Measurements from ENCODE around the gene DCANP1. TPM values are rescaled to one million over a fixed set of nuclear protein-coding genes. Genes with fewer than 3 reads are reported as not detected.

The DCANP1 gene
- polyA plus RNA-seq, 2 of the 4 experiments (the other 2 are of a cell fraction): not detected

DNA sequence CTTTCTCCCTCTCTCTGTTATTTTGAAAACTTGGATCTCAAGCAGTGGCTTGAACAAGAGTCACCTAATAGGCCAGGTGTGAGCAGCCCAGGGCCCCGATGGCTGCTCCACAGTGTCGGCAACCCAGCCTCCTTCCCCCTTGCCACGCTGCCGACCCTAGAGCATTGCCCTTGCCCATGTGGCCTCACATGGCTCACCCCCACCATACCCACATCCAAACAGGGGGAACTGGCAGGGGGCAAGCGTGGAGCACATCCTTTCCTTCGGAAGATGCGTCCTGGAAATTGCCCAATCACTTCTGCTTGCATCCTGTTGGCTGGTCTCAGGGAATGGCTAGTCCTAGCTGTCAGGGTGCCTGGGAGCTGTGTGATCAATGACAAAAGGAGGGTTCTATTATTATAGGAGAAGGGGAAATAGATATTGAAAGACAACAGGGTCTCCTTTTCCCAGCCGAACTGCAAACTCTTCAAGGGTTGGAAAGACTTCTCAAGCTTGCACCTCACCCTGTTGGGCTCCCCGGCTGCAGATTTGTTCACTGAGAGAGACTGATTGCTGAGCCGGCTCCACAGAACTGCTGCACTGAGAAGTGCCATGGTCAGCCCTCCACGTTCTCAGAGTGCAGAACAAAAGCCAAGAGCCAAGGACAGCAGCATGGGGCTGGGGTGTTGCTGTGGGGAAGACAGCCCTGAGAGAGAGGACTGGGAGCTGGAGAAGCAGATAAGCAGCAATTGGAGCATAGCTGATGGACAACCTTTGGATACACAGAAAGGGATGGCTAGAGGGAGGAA lies 13.3 kb upstream of the DCANP1 start:
- POLR2A ChIA-PET: no interaction called here
- WGBS (ENCODE audit: missing lambda C conversion rate): 33% methylated on average over 11 of the region's 11 CpGs
- no peak overlapping the region for H3K4me2 ChIP-seq
- H3K4me3 ChIP-seq: no peak overlapping the region
- H3K4me1 ChIP-seq: peaks cover 10% of the 10 kb centered on the region; the same call in 2 of the 3 replicates
- CTCF ChIA-PET: interaction anchor here (0.7 to 37.5 kb wide), 10 partner anchors 12 to 584 kb away, joined by 3 to 1932 read pairs (median 7); partner anchors contain the start of gene SLC25A48
- H3K9me3 ChIP-seq: no peaks in the 10 kb centered on the region
- DNase-seq (ENCODE audit: low read depth in 1 of 2, low spot score in 1 of 2) (no peak), FAIRE-seq (no peak), ATAC-seq (no peak)
- no peak overlapping the region for H3K27ac ChIP-seq
- TF ChIP-seq, protein P1, sequence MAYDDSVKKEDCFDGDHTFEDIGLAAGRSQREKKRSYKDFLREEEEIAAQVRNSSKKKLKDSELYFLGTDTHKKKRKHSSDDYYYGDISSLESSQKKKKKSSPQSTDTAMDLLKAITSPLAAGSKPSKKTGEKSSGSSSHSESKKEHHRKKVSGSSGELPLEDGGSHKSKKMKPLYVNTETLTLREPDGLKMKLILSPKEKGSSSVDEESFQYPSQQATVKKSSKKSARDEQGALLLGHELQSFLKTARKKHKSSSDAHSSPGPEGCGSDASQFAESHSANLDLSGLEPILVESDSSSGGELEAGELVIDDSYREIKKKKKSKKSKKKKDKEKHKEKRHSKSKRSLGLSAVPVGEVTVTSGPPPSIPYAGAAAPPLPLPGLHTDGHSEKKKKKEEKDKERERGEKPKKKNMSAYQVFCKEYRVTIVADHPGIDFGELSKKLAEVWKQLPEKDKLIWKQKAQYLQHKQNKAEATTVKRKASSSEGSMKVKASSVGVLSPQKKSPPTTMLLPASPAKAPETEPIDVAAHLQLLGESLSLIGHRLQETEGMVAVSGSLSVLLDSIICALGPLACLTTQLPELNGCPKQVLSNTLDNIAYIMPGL (CRISPR knock-in tag; IDR thresholded peaks at IDR 0.05; ENCODE audit: borderline replicate concordance): no peak
- TF ChIP-seq RFX5 (IDR thresholded peaks at IDR 0.05) (no peak), HEYL (CRISPR knock-in tag; IDR thresholded peaks at IDR 0.05) (no peak), RARB (CRISPR knock-in tag; IDR thresholded peaks at IDR 0.05) (no peak), ZC3H11A (IDR thresholded peaks at IDR 0.05) (no peak), CEBPB (IDR thresholded peaks at IDR 0.05) (no peak), CHD4 (IDR thresholded peaks at IDR 0.05; ENCODE audit: borderline replicate concordance) (no peak), ELK1 (IDR thresholded peaks at IDR 0.05; ENCODE audit: low read depth, low read length) (no peak)

DNA sequence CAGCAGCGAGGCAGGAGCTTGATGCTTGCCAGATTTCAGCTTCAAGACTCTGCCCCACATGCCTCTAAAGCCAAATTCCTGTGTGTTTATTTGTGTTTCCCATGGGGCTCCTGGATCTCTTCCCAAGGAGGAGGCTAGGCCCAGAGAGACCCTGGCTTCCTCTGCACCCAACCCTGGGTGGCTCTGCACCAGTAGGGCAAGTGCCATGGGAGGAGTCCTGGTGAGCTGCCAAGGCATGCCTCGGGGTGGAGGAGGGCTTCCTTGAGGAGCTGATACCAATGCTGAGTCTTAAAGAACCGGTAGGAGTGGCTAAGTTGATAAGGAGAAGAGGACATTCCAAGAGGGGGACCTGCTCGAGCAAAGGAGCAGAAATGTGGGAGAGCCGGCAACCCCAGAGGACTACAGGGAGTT lies 11.8 kb upstream of the DCANP1 start:
- H3K4me2 ChIP-seq: peak overlapping the region; percentile 43; the same call in 2 of the 3 replicates

GRCh38 chr5:135458356-135458755 lies 11.2 kb upstream of the DCANP1 start:
- no peaks in the 10 kb centered on the region for H3K9me3 ChIP-seq
- no peak for TF ChIP-seq BHLHE40 (IDR thresholded peaks at IDR 0.05; ENCODE audit: low read depth, low read length)
- TF ChIP-seq CHD2 (IDR thresholded peaks at IDR 0.05; ENCODE audit: low read length, partially characterized antibody): no peak
- no peak for TF ChIP-seq ZC3H11A (IDR thresholded peaks at IDR 0.05)
- TF ChIP-seq NR3C1 (IDR thresholded peaks at IDR 0.05): no peak
- no peak for TF ChIP-seq PHF8 (IDR thresholded peaks at IDR 0.05; ENCODE audit: borderline replicate concordance, low read depth)
- no peak for TF ChIP-seq HOXB5 (CRISPR knock-in tag; IDR thresholded peaks at IDR 0.05)
- no peak for TF ChIP-seq KDM1A (IDR thresholded peaks at IDR 0.05; ENCODE audit: low read depth)
- no peak for TF ChIP-seq SMC3 (IDR thresholded peaks at IDR 0.05)
- no peak for TF ChIP-seq TFCP2L1 (CRISPR knock-in tag; IDR thresholded peaks at IDR 0.05)
- TF ChIP-seq ZFP36 (IDR thresholded peaks at IDR 0.05; ENCODE audit: borderline replicate concordance, partially characterized antibody): no peak
- TF ChIP-seq FOSB (CRISPR knock-in tag; IDR thresholded peaks at IDR 0.05): no peak
- TF ChIP-seq EHF (CRISPR knock-in tag; IDR thresholded peaks at IDR 0.05): no peak
- no peak overlapping the region for H3K4me2 ChIP-seq
- H3K27ac ChIP-seq: no peak overlapping the region
- WGBS (ENCODE audit: missing lambda C conversion rate): 93% methylated on average over 4 of the region's 4 CpGs
- DNase-seq (ENCODE audit: low read depth in 1 of 2, low spot score in 1 of 2) (no peak), ATAC-seq (no peak), FAIRE-seq (no peak)
- ChIA-PET POLR2A (no interaction called here), CTCF (interaction anchor here (0.8 to 37.5 kb wide), 19 partner anchors 8 to 372 kb away, joined by 3 to 1932 read pairs (median 6); partner anchors contain the start of gene DCANP1)
- H3K4me1 ChIP-seq: peaks cover 10% of the 10 kb centered on the region; the same call in 2 of the 3 replicates
- no peak overlapping the region for H3K4me3 ChIP-seq

More for the DNA sequence above, 11.8 kb upstream of the DCANP1 start:
- no peak for FAIRE-seq
- 35% methylated on average over 5 of the region's 5 CpGs for WGBS (ENCODE audit: missing lambda C conversion rate)
- TF ChIP-seq TP53 (CRISPR knock-in tag; IDR thresholded peaks at IDR 0.05) (no peak), SMC3 (IDR thresholded peaks at IDR 0.05) (no peak), NFE2L2 (conservative IDR thresholded peaks at IDR 0.05; ENCODE audit: low read length) (no peak), JUN (IDR thresholded peaks at IDR 0.05) (no peak), RAD21 (conservative IDR thresholded peaks at IDR 0.05 in 1 of 2, IDR thresholded peaks at IDR 0.05 in 1 of 2) (no peak), EHF (CRISPR knock-in tag; IDR thresholded peaks at IDR 0.05) (no peak), POLR2AphosphoS2 (conservative IDR thresholded peaks at IDR 0.05; ENCODE audit: low read length) (no peak), FOSL2 (IDR thresholded peaks at IDR 0.05) (no peak), FOSL2 (CRISPR knock-in tag; IDR thresholded peaks at IDR 0.05) (no peak), EHMT2 (IDR thresholded peaks at IDR 0.05; ENCODE audit: low read depth) (no peak), MAZ (IDR thresholded peaks at IDR 0.05; ENCODE audit: borderline replicate concordance, low read depth, low read length) (no peak)
- Histone ChIP-seq H3K4me3 (no peak overlapping the region), H3K4me1 (peaks cover 10% of the 10 kb centered on the region; the same call in 2 of the 3 replicates), H3K27ac (0 out of 6 replicates have a peak overlapping the region, but pooled peaks of 1 of the 2 experiments have one; percentile 6), H3K9me3 (no peaks in the 10 kb centered on the region)
- POLR2A ChIA-PET: no interaction called here
- peak in 1 of 2 experiments; percentile 36 for DNase-seq (ENCODE audit: low read depth in 1 of 2, low spot score in 1 of 2)
- CTCF ChIA-PET: interaction anchor here (1.1 to 37.5 kb wide), 8 partner anchors 12 to 371 kb away, joined by 3 to 1932 read pairs (median 7); partner anchors contain the start of gene DCANP1
- peak in 1 of 2 experiments; percentile 6; a peak in 1 of 6 replicates for ATAC-seq
